DMS114 treated with DMSO at 0.1 percent for 48 hours (cell line): ENCODE results near the gene PCNP.
A peak's percentile ranks its signal among the peaks of the same experiment; 100 is the strongest.
"Not testable (repeated sequence)": the region's sequence is repeated elsewhere in the genome, so short reads cannot be mapped to it uniquely, and the experiment has no call there.

Experiments
- DNase-seq: peaks from one replicate; lab custom pipeline; 2025; ENCODE audit not compliant: unreplicated experiment; lab: John Stamatoyannopoulos, UW

PCNP gene

DNA sequence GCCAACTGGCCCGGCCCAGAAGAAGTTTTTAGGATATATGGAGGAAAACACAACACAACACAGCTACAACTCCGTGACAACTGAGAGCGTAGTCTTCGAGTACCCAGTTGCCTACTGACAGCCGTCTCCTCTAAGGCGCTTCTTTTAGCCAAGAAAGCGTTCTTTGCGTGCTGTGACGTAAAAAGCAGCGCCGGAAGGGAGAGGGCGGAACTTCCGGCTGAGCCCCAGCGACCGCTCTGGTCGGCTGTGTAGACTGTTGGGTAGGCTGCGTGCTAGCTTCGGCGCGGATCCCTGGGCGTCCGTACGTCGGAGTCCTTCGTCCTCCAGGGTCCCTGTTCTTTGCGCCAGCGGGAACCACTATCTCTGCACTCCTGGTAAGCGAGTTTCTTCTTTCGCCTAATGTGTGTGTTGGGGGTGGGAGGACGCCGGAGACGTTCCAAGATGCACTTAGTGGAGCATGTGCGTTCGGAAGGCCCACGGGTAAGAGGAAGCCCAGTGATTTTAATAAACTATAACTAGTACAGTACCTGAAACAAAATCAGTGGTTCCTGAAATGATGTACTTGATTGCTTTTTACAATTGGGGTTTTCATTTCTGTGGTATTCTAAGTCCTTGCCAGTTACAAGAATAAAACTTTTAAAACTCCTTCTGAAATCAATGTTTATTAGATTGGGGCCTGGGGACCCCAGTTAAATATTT lies 12.2 kb upstream of the PCNP start, which contains the start of gene TRMT10C:
Gene TRMT10C, plus strand, starts transcription at position 239 of the 699 bp plus-strand sequence. CDS start 2,914 bp downstream, outside the sequence.
- peak; percentile 84 for DNase-seq

DNA sequence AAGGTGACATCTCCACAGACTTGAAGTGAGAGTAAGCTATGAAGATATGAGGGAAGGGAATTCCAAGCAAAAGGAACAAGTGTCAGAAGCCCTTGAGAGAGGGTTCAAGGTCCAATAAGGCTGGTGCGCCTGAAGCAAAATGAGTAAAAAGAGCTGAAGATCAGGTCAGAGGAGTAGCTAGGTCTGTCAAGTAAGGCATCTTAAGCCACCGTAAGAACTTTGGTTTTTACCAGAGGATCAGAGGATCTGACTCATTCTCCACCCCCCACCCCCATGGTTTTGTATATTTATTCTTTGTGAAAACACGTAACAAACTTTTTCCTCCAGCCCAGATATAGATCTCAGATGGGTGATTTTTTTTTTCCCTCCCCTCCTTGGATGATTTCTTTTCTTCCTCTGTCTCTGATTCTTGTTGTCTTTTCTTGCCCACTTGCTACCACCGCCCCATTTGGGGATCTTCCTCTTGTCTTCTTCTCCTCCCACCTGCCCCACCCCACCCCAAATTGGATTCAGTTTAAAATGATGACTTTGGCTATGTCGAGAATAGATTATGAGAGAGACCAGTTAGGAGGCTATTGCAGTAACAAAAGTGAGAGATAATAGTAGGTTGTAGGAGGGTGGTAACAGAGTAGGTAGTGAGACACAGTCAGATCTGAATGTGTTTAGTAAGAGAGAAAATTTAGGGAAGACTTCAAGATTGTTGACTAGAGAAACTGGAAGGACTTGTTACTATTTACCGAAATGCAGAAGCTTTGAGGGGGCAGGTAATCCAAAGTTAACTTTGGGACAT lies 6.3 kb upstream of the PCNP start:
- DNase-seq = no peak

DNA sequence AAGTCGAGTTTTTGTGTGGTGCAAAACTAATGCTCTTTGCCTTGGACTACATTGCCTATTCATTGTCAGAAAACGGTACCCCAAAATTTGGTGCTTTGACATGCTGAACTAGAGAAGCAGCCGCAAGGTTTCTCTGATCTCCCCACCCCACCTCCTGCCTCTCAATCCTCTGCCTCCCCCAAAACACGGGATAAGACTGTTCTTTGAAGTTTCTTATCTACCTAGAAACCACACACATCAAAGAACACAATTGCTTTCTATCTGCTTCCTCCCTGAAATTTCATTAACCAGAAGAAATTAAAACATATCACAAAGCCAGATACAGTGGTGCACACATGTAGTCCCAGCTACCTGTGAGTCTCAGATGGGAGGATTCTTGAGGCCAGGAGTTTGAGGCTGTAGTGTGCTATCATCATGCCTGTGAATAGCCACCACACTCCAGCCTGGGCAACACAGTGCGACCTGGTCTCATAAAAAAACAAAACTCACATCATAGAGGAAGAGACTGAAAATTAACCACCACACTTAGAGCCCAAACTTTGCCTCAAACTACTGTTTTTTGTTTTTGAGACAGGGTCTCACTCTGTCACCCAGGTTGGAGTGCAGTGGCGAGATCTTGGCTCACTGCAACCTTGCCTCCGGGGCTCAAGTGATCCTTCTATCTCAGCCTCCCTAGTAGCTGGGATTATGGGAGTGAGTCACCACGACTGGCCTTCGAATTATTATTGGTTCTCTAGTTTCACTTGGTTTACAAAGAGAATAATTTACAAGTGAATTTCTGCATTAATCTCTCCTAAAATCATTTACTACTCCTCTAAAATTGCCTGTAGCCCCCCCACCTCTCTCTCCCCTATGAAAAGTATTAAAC lies 2.7 kb upstream of the PCNP start:
- no peak for DNase-seq

DNA sequence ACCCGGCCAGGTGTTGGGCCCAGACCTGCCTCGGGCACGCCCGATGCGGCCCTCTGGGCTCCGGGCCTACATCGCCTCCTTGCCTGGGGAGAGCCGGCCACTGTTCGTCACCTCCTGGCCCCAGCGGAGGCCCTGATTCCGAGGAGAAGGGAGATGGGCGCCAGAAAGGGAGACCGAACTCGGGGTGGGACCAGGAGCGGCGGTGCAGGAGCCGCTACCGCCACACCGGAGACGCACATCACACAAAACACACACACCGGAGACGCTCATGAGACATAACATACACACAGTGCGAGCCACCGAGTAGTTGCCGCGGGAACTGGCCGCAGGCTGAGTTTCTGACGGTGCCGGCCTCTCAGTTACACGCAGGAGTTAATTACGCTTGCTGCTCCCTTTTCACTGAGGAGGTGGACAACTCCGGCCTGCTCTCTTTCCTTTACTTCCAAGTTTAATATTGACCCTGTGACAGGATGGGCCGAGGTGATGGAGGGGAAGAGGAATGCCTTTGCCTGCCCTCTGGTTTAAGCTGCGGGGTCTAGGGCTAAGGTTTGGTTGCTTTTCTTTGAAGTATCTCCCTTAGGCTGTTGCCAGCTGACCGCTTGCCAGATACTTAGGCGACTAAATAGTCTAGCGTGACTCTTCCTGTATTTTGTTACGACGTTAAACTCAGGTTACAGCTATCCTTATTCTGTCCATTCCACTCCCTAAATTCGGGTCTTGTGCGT lies 570 bp downstream of the PCNP start:
- peak; percentile 28 for DNase-seq

DNA sequence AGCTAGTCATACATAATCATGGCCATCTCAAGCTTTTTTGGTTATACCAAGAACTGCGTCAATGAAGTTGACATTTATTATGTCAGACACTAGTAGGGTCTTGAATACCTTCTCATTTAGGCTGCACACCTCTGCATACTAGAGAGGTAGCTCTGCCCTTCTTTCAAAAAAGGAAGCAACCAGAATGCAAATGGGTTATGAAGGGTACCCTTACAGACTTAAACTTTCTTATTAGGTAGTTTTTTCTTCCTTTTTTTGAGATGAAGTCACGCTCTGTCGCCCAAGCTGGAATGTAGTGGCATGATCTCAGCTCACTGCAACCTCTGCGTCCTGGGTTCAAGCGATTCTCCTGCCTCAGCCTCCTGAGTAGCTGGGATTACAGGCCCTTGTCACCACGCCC lies 3.3 kb downstream of the PCNP start:
- DNase-seq = no peak

DNA sequence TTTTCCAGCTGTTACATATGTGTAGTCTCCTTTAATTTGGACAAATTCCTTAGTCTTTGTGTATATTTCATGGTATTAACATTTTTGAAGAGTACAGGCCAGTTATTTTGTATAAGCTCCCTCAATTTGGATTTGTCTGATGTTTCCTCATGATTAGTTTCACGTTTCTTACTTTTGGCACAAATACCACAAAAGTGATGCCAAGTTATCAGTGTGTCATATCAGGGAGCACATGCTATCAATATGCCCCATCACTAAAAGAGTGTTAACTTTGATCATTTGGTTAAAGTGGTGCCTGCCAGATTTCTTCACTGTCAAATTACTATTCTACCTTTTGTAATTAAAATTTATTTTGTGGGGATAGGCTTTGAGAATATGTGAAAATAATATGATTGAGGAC lies 14.6 kb downstream of the PCNP start:
- DNase-seq = no peak

DNA sequence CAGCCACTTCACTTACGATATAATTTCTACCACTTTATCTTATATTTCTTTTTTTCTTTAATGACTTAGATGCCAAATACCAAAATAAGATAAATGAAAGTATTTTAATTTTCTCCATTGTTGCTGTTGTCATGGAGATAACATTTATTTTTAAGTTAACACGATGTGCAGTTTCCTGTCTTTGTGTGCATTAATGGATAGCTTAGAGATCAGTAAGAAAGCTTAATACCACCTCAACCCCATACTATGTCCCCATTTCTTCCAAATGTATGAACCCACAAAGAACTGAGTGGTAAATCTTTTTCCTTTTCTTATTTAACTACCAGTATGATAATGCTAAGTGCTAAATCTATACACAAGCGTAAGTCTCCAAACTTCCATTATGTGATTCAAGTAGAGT lies 17.1 kb downstream of the PCNP start:
- DNase-seq = no peak

DNA sequence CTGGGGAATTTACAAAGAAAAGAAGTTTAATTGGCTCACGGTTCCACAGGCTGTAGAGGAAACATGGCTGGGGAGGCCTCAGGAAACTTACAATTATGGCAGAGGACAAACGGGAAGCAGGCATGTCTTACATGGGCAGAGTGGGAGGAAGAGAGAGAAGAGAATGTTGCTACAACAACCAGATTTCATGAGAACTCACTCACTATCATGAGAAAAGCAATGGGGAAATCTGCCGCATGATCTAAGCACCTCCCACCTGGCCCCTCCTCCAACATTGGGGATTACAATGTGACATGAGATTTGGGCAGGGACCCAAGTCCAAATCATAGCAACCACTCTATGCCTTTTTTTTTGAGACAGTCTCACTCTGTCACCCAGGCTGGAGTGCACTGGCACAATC lies 28.8 kb downstream of the PCNP start:
- no peak for DNase-seq

DNA sequence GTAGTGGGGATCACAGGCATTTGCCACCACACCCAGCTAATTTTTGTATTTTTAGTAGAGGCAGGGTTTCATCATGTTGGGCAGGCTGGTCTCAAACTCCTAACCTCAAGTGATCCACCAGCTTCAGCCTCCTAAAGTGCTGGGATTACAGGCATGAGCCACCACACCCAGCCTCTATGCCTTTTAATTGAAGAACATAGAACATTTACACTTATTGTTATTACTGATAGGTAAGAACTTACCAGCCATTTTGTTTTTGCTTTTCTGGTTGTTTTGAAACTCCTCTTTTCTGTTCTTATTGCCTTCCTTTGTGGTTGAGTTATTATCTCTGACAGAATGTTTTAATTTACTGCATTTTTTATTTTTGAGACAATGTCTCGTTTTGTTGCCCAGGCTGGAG lies 29.2 kb downstream of the PCNP start:
- DNase-seq = no peak

DNA sequence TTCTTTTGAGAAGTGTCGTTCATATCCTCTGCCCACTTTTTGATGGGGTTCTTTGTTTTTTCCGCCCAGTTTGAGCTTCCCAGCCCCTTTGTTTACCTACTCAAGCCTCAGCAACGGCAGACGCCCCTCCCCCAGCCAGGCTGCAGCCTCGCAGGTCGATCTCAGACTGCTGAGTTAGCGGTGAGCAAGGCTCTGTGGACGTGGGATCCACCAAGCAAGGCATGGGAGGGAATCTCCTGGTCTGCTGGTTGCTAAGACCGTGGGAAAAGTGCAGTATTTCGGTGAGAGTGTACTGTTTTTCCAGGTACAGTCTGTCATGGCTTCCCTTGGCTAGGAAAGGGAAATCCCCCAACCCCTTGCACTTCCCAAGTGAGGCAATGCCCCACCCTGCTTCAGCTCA lies 31.4 kb downstream of the PCNP start:
- not testable (repeated sequence) for DNase-seq

DNA sequence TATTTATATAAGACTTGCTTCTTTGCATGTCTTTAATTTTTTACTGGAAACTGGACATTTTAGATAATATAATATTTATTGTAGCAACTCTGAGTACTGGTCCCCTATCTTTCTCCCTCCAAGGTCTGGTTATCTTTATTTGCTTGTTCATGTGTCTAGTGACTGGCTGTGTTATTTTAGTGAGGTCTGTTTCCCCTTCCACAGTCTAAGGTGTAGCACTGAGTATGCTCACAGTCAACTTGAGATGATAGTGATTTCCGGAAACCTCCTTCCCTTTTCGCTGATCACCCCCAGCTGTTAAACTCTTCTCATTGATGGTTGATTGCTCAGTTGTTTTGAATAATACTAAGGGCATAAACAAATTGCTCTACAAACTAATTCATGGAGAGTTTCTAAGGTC lies 37.0 kb downstream of the PCNP start:
- DNase-seq = no peak

DNA sequence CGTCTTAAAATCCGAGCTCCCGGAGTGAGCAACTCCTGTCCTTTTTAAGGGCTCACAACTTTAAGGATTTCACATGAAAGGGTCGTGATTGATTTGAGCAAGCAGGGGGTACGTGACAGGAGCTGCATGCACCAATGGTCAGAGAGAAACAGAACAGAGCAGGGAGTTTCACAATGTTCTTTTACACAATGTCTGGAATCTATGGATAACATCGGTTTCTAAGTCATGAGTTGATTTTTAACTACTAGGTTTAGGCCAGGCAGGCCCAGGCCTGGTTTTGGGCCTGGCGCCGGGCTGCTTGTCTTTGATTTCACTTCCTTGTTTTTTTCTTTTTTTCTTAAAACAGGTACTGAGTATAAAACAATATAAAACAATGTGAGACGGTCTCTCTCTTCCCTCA lies 39.0 kb downstream of the PCNP start:
- not testable (repeated sequence) for DNase-seq

DNA sequence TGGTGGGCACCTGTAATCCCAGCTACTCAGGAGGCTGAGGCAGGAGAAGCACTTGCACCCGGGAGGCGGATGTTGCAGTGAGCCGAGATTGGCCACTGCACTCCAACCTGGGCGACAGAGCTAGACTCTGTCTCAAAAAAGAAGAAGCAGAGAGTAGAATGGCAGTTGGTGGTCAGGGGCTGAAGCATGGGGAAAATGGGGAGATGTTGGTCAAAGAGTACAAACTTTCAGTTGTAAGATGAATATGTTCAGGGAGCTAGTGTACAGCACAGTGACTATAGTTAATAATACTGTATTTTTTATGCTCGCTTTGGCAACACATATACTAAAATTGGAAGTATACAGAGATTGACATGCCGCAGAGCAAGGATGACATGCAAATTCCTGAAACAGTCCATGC lies 41.5 kb downstream of the PCNP start:
- no peak for DNase-seq

DNA sequence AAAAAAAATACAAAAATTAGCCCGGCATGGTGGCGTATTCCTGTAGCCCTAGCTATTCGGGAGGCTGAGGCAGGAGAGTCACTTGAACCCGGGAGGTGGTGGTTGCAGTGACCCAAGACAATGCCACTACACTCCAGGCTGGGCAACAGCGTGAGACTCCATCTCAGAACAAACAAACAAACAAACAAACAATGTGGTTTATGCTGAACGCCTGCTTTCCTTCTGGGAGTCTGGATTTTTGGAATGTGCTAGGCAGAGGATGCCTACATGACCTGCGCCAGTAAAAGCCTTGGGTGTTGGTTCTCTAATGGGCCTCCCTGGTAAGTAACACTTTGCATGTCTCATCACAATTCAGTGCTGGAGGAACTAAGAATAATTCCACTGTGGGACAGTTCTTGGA lies 43.5 kb downstream of the PCNP start:
- no peak for DNase-seq

DNA sequence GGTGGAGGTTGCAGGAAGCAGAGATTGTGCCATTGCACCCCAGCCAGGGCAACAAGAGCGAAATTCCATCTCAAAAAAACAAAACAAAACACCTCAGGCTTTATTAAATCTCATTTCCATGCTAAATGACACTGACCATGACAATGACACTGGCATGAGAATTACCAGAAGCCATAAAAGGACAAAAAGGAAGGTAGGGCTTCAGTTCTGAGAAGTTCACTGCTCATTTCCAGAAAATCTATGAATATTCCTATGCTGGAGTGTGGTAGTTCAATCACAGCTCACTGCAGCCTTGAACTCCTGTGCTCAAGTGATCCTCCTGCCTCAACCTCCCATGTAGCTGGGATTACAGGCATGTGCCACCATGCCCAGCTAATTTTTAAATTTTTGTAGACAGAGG lies 44.7 kb downstream of the PCNP start:
- no peak for DNase-seq

DNA sequence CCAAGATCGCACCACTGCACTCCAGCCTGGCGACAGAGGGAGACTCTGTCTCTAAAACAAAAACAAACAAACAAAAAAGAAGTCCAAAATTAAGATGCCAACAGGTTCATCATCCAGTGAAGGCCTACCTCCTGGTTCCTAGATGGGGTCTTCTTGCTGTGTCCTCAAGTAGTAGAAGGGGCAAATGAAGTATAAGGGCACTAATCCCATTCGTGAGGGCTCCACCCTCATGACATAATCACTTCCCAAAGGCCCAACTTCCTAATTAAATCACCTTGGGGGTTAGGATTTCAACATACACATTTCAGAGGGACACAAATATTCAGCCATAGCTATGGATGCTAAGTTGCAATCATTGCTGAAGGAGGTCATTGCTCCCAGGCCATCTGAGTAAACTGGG lies 45.8 kb downstream of the PCNP start:
- no peak for DNase-seq

DNA sequence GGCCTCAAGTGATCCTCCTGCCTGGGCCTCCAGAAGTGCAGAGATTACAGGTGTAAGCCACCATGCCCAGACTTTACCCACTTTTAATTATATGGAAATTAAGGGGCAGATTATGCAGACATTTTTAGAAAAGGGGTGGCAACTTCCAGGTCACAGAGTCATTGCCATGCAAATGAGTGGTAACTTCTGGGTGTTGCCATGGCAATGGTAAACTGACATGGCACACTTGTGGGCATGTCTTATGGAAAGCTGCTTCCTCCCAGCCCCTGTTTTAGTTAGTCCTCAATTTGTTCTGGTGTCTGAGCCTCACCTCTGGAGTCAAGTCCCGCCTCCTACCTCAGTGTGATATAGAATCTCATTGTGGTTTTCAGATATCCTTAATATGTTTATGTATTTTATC lies 49.7 kb downstream of the PCNP start:
- DNase-seq = no peak

DNA sequence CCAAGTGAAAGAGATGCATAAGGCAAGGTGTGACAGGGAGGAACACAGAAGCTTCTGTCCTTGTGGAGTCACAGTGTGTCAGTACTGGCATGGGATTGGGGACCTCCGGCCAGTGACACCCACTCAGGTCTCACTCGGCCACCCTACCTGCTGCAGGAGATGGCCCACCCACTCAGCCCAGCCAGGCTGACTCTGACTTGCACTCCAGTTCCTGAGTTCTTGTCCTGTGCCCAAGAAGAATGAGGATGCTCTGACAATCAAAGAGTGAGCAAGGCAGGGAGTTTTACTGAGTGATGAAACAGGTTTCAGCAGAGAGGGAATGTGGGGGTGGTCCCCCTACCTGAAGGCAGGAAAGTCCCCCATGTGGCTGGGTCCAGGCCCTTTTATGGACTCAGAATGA lies 50.9 kb downstream of the PCNP start:
- DNase-seq = no peak

DNA sequence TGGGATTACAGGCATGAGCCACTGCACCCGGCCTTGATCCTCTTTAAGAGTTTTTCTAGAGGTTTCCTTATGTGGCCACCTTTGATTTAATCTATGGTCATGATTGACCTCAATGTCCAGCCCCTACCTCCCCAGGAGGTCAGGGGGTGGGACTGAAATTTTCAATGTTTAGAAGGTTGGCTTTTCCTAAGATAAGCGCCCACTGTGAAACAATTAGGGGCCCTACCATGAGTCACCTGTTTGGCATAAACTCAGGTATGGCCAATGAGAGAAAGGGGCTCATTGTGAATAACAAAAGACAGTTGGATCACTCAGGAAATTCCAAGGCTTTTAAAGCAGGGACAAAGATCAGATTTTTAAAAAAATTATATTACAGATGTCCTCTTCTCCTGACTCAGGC lies 51.9 kb downstream of the PCNP start:
- DNase-seq = no peak

DNA sequence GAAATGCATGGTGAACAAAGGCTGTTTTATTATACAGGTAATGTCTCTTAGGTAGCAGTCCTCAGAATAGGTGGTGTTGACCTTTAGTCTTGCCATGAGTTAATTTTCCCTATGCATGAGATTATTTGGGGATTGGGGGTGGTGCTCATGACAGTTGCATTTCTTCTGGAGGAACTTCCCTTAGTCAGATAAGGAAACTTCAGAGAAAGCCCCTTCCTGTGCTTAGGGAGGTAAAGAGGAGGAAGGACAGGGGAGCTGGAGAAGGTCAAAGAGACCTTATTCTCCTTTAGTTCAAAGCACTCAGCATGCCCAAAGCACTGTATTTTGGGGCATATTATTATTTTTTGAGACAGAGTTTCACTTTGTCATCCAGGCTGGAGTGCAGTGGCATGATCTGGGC lies 55.2 kb downstream of the PCNP start:
- DNase-seq = no peak
